Stomach (tissue), 9 donors: ENCODE measurements around the gene R3HDM2. TPM values are rescaled to one million over a fixed set of nuclear protein-coding genes. Genes with fewer than 3 reads are reported as not detected.

Experiments
- DNase-seq, 2 donors: peaks; one replicate each; pipeline versions ENCODE4 v3.0.0 to v3.0.0-alpha.2; 2013 to 2019
- H3K27ac ChIP-seq, 5 donors: fragments of 200-600 bp in 4 of 5; sonication (generic) in 4 of 5; one replicate each; pipeline ENCODE4 v1.5.1; 2013 to 2019; ENCODE audit warnings: mild to moderate bottlenecking in 1 of 5, moderate library complexity in 1 of 5
- H3K27me3 ChIP-seq, 3 donors: fragments of 200-600 bp; sonication (generic); one replicate each; pipeline ENCODE4 v1.5.1; 2017 to 2019; ENCODE audit warnings: mixed run types in 1 of 3
- H3K36me3 ChIP-seq, 4 donors: fragments of 200-600 bp; sonication (generic); 1 replicate in 3 of 4; 2 replicates in 1 of 4; pipeline ENCODE4 v1.5.1; 2016 to 2019
- H3K4me1 ChIP-seq, 4 donors: fragments of 200-600 bp; sonication (generic); one replicate each; pipeline ENCODE4 v1.5.1; 2016 to 2019
- H3K4me3 ChIP-seq, 4 donors: fragments of 200-600 bp; sonication (generic) in 3 of 4; one replicate each; pipeline ENCODE4 v1.5.1; 2016 to 2019; ENCODE audit warnings: mild to moderate bottlenecking in 1 of 4
- H3K9me3 ChIP-seq, 4 donors: fragments of 200-600 bp; sonication (generic); one replicate each; pipeline ENCODE4 v1.5.1; 2016 to 2019
- EP300 ChIP-seq: sonication (generic); formaldehyde crosslinking; IDR thresholded peaks from one replicate; pipeline ENCODE4 v1.6.1; 2017; ENCODE audit warnings: antibody characterized with exemption
- POLR2A ChIP-seq, 4 donors: fragments of 450-650 bp; IDR thresholded peaks; one replicate each; pipeline ENCODE4 v1.6.1; 2016; ENCODE audit warnings: antibody characterized with exemption in 4 of 4, control low read depth in 2 of 4, mild to moderate bottlenecking in 1 of 4, moderate library complexity in 1 of 4
- POLR2AphosphoS5 ChIP-seq, 3 donors: sonication (generic); formaldehyde crosslinking; IDR thresholded peaks; one replicate each; pipeline ENCODE4 v1.6.1; 2016; ENCODE audit warnings: antibody characterized with exemption in 3 of 3
- WGBS, 5 donors: extraction: QIAGEN DNeasy Blood & Tissue Kit in 3 of 5; methylation state at CpG; one replicate each; pipeline versions ENCODE4 v1.1.5 to v1.1.7; 2013 to 2018; 5-methylcytosine and 5-hydroxymethylcytosine counted together
- intact Hi-C: fragments of 100-400 bp; cut with DNase I; formaldehyde crosslinking; loops from one replicate; pipeline ENCODE4 v1.15.1; 2023; ENCODE audit warnings: low total_unique reads
- polyA plus RNA-seq, 3 donors: library from polyadenylated mRNA; stranded (reverse); fragments of 200-250 nt; gene quantifications; one replicate each; pipeline ENCODE4 v1.2.3, GENCODE V29; 2013
- total RNA-seq, 5 donors: library from RNA; depleted of rRNA; stranded (reverse); fragments of >200 nt; gene quantifications; one replicate each; pipeline versions ENCODE4 v1.1.0 to v1.2.3, GENCODE V29; 2014 to 2016
- TF ChIP-seq, protein P1 (sequence below), 7 experiments: fragments of 450-650 bp in 4 of 7; fragments of 200-600 bp in 3 of 7; sonication (generic) in 3 of 7; IDR thresholded peaks; one replicate each; pipeline ENCODE4 v1.5.1; 2016 to 2019; ENCODE audit warnings: antibody characterized with exemption in 7 of 7, control low read depth in 2 of 7, mild to moderate bottlenecking in 1 of 7
- donor health status: healthy with polysubstance abuse.
- donor health status: Bipolar disorder and iron deficiency.
- donor health status: healthy.

The R3HDM2 gene
- total and polyA plus RNA-seq, 8 donors, result 12.4 to 64.3 (median 24.5) TPM

DNA sequence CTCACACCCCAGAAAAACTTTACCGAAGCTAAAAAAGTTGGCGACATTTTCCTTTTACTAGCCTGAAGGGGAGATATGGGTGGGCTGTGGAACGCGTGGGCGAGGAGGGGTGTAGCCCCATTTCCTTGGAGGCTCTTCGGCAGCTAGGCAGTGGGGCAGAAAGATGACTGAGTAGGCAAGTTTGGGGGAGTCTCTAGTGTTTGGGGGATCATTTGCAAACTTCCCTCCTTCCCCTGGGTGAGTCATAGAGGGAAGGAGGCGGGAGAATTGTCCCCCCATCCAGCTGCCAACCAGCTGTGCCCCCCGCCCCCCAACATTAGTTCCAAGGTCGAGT is 31.0 kb upstream of the R3HDM2 start:
- DNase-seq, result no peak
- Histone ChIP-seq H3K4me1 (peaks cover 30 to 44% (median 40%) of the 10 kb centered on the region in 4 donors), H3K4me3 (peak overlapping the region; percentile 55 to 69 (median 61)), H3K36me3 (no peaks in the 10 kb centered on the region), H3K9me3 (no peaks in the 10 kb centered on the region), H3K27me3 (peaks cover 0 to 29% (median 13%) of the 10 kb centered on the region in 3 donors), H3K27ac (peak overlapping the region; percentile 48 to 81 (median 79))
- WGBS, 5 donors, result 0% methylated on average over 8 to 9 of the region's 9 CpGs
- TF ChIP-seq POLR2AphosphoS5 (IDR thresholded peaks at IDR 0.05) (no peak), EP300 (no peak), POLR2A (IDR thresholded peaks at IDR 0.05) (no peak)
- TF ChIP-seq, protein P1, sequence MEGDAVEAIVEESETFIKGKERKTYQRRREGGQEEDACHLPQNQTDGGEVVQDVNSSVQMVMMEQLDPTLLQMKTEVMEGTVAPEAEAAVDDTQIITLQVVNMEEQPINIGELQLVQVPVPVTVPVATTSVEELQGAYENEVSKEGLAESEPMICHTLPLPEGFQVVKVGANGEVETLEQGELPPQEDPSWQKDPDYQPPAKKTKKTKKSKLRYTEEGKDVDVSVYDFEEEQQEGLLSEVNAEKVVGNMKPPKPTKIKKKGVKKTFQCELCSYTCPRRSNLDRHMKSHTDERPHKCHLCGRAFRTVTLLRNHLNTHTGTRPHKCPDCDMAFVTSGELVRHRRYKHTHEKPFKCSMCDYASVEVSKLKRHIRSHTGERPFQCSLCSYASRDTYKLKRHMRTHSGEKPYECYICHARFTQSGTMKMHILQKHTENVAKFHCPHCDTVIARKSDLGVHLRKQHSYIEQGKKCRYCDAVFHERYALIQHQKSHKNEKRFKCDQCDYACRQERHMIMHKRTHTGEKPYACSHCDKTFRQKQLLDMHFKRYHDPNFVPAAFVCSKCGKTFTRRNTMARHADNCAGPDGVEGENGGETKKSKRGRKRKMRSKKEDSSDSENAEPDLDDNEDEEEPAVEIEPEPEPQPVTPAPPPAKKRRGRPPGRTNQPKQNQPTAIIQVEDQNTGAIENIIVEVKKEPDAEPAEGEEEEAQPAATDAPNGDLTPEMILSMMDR (IDR thresholded peaks at IDR 0.05), result no peak
- intact Hi-C loops, result no loop called here

GRCh38 chr12:57461276-57461916 is 30.6 kb upstream of the R3HDM2 start:
- peaks cover 0 to 31% (median 13%) of the 10 kb centered on the region in 3 donors for H3K27me3 ChIP-seq
- H3K9me3 ChIP-seq, result no peaks in the 10 kb centered on the region
- DNase-seq, result peak; percentile 46 to 92
- H3K4me3 ChIP-seq, result peak overlapping the region; percentile 55 to 69 (median 61)
- 0 to 1% (median 0%) methylated on average over 17 to 32 of the region's 32 CpGs for WGBS, 5 donors
- peaks cover 30 to 44% (median 40%) of the 10 kb centered on the region in 4 donors for H3K4me1 ChIP-seq
- no peak for TF ChIP-seq POLR2AphosphoS5 (IDR thresholded peaks at IDR 0.05)
- TF ChIP-seq, protein P1 (IDR thresholded peaks at IDR 0.05), result no peak
- no peak for TF ChIP-seq POLR2A (IDR thresholded peaks at IDR 0.05)
- no peak for TF ChIP-seq EP300
- H3K36me3 ChIP-seq, result no peaks in the 10 kb centered on the region
- intact Hi-C loops, result no loop called here
- H3K27ac ChIP-seq, result peak overlapping the region; percentile 48 to 81 (median 79)

DNA sequence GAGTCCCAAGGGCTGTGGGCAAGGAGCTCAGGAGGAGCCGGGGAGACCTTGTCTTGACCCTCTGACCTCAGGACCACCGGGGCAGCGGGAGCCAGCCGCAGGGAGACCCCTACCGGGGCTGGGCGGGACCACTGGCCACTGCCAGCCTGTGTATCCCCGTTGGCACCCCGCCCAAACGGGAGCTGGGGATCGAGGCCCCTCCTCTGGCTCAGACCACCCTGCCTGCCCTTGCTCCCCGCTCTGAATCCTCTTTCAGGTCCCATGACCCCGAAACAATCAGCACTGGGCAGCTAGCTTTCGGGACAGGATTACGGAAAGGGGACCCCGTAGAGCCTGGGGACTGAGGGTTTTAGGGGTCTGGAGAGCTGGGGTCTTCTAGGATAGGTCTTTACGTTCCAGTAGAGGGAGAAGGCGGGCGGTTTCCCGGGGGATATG is 30.0 kb upstream of the R3HDM2 start:
- no peak for TF ChIP-seq POLR2A (IDR thresholded peaks at IDR 0.05)
- no peak for TF ChIP-seq POLR2AphosphoS5 (IDR thresholded peaks at IDR 0.05)
- no peak for TF ChIP-seq EP300
- TF ChIP-seq, protein P1 (IDR thresholded peaks at IDR 0.05), result no peak
- peak overlapping the region; percentile 55 to 69 (median 61) for H3K4me3 ChIP-seq
- WGBS, 5 donors, result 1 to 4% (median 2%) methylated on average over 13 to 19 of the region's 19 CpGs
- DNase-seq, result peak in 1 of 2 donors; percentile 63
- peaks cover 0 to 36% (median 13%) of the 10 kb centered on the region in 3 donors for H3K27me3 ChIP-seq
- peaks cover 30 to 49% (median 42%) of the 10 kb centered on the region in 4 donors for H3K4me1 ChIP-seq
- H3K27ac ChIP-seq, result peak overlapping the region; percentile 20 to 81 (median 79)
- H3K36me3 ChIP-seq, result no peaks in the 10 kb centered on the region
- intact Hi-C loops, result no loop called here
- no peaks in the 10 kb centered on the region for H3K9me3 ChIP-seq

GRCh38 chr12:57460468-57460784 is 29.6 kb upstream of the R3HDM2 start:
- Histone ChIP-seq H3K4me1 (peaks cover 30 to 53% (median 43%) of the 10 kb centered on the region in 4 donors), H3K27me3 (peaks cover 0 to 41% (median 13%) of the 10 kb centered on the region in 3 donors), H3K27ac (peak overlapping the region in 4 of 5 donors; percentile 20 to 81 (median 79)), H3K4me3 (peak overlapping the region; percentile 55 to 69 (median 61)), H3K36me3 (no peaks in the 10 kb centered on the region), H3K9me3 (no peaks in the 10 kb centered on the region)
- TF ChIP-seq POLR2AphosphoS5 (IDR thresholded peaks at IDR 0.05), result no peak
- TF ChIP-seq EP300, result no peak
- TF ChIP-seq, protein P1 (IDR thresholded peaks at IDR 0.05), result no peak
- no peak for TF ChIP-seq POLR2A (IDR thresholded peaks at IDR 0.05)
- intact Hi-C loops, result no loop called here
- no peak for DNase-seq
- 1 to 6% (median 2%) methylated on average over 5 to 6 of the region's 6 CpGs for WGBS, 5 donors
